GM18868 (cell line): Measurements from ENCODE around the gene TREH.
A peak's percentile ranks its signal among the peaks of the same experiment; 100 is the strongest.

Experiments used
- ATAC-seq: cut with Tn5 transposase; IDR thresholded peaks from one replicate; pipeline ENCODE4 v1.9.1; 2021; ENCODE audit warnings: mild to moderate bottlenecking, moderate library complexity; ENCODE audit not compliant: unreplicated experiment

TREH gene

GRCh38 chr11:118670063-118670462 lies 9.4 kb downstream of the TREH start:
- ATAC-seq, result no peak

DNA sequence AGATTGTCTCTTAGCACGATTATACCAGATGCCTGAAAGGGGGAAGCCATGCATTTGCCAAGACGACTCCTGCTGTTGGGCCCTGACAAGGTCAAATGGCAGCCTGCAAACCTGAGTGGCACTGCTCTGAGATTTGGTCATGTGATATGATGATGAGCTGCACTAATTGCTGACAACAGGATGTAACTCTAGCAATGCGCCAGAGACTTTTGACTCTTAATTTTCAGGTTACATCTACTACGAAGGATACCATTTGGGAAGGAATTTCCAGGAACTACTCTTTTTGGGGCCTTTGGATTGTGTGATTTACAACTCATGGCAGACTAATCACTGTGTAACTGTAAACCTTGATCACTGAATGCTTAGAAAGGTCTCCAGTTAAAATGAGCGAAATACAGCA lies 13.1 kb downstream of the TREH start:
- ATAC-seq, result no peak

DNA sequence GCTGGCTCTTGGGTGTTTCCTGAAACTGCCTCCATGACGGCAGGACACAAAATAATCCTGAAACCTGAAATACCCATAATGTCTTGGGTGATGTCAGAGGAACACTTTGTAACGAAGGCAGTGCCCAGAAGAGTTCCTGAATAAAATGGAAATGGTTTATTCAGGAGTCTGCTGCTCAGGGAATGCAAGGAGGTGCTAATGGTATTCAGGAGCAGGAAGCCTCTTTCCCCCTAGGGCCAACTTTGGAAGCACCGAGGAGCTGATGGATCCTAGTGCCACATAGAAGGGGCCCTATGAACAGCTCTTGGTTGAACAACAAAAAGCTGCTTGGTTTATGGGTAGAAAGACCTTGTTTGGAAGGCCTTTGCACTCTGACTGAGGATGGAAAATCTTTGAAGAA lies 15.5 kb downstream of the TREH start:
- no peak for ATAC-seq

GRCh38 chr11:118663381-118663780 lies 16.1 kb downstream of the TREH start:
- ATAC-seq, result no peak

DNA sequence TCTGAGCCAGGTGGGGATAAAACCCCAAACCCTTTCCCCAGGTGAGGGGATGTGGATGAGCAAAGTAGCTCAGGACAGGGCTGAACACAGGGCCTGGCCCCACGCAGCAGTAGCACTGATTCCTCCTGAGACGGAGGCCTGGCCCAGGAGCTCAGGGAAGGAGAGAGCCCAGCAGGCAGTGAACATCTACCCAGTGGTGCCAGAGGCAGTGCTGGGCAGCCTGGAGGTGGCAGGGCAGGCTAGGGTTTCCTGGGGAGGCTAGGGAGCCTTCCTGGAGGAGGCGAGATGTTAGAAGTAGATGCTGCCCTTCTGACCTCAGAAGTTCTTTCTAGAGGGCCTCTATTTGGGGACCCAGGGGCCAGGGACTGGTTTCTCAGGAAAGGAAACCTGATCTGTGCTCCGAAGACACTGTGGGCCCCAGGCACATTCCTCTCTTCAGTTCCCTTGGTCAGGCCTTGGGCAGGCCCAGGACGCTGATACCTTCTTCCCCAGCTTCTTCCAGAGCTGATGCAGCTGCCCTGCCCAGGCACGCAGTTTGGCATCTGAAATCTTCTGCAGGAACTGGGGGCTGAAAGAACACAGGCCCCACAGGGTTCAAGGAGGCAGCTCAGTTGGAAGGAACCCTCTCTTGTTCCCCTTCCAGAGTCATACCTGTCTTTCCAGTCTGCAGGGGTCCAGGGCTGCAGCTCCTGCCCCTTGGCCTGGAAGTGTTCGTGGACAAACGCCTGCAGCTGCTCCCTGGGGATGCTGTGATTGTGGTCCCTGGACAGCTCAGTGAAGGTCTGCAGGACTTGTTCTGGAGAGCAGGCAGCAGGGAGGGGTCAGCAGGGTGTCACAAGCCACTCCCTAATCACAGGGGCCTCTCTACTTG lies 16.8 kb downstream of the TREH start:
- ATAC-seq, result no peak

DNA sequence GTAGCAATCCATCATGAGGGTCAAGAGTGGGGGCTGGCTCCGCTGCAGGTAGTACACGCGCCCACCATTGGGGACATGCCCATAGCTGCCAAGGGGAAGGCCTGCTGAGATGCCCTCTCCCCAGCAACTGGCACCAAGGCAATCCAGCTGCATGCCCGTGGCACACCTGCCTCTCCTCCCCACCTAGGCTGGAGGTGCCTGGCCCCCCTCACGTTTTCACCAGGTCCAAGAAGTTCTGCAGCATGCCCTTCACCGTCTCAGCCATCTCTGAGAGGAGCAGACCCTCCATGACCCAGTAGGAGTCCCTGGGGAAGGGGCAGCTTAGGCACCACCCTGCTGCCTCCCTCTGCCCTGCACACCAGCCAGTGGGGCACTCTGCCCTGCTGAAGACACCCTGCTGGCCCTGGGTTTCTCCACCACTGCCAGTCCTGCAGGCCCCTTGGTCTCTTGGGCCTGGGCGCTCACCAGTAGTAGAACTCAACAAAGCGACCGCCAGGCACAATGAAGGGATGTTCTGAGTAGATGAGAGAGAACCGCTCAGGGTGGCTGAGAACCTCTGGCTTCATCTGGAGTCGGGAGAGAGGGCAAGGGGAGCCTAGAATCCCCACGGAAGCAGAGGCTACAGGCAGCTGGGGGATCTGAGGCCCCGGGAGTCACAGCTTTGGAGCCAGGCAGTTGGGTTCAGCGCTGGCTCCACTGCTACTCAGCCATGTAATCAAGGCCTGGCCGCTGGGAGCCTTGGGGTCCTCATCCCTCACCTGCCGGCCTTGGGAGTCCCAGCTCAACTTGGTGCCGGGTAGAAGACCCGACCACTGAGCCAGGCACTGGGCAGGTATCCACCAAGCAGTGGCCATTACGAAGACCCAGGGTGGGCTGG lies 17.8 kb downstream of the TREH start:
- ATAC-seq, result no peak

DNA sequence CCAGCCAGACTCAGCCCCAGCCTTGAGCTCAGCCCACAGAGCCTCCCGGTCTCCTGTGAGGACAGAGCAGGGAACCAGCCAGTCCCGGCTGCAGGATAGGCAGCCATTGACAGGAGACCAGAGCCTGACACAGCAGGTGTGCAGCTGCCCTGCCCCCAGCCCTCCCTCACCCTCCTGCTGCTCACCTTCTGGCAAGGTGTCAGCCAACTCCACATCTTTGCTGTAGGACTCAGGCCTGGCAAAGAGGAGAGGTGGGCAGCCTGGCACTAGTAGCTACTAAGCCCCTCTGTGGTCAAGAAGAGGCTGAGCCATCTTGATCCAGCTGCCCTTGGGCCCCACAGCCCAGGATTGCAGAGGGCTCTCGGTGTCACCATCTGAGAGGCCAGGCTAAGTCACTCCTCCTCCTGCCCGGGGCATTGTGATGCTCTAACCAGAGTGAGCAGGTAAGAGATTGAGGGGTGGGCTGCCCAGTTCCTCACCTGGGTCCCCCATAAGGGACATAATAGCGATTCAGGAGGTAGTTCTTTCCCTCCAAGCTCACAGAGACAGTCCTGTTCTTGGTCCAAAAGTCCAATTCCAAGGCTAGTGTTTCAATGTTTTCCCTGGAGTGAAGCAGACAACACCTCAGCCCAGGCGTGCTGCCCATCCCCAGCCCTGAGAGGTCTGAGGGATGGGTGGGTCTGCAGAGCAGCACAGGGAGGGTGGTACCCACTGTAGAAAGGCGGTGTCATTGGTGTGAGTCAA lies 18.6 kb downstream of the TREH start:
- ATAC-seq, result no peak

GRCh38 chr11:118659953-118660680 lies 19.3 kb downstream of the TREH start:
- ATAC-seq, result no peak

- peak; percentile 84 for ATAC-seq
Measured at GRCh38 chr11:118659314-118659952, 20.0 kb downstream of the TREH start.

DNA sequence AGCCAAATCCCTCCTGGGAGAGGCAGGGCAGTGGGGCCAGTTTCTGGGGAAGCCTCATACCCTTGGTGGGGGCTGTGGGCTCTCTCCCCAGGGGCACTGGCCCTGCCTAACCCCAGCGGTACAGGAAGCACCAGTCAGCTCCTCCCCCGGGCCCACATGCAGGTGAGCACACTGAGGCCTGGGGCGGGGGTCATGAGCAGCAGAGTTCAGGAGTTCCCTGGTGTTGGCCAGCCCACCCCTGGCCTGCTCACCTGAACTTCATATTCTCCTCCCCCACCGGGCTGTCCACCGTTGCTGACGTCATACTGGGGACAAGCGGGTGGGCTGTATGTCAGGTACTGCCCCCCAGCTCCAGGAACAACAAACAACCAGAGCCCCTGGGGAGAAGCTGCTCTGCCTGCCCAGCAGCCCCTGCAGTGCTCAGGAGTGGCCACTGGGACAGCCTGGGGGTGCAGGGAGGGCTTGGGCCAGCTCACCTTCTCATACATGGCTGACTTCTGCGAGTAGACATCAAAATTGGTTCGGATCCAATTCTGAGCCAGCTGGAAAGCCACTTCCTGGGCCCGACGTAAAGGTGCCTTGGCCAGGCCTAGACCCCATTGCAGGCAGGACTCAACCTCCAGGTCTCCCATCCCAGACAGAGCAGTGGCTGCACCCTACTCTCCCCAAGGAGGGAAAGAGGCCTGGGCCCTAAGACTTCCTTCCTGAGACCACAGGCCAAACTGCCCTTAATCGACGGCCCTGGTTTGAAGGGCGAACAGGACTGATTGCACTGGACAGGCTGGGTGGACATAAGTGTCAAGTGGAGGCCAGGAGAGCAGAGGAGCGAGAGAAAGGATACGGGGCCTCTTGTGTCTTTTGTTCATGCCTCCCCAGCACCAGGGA lies 20.8 kb downstream of the TREH start:
- ATAC-seq, result no peak

DNA sequence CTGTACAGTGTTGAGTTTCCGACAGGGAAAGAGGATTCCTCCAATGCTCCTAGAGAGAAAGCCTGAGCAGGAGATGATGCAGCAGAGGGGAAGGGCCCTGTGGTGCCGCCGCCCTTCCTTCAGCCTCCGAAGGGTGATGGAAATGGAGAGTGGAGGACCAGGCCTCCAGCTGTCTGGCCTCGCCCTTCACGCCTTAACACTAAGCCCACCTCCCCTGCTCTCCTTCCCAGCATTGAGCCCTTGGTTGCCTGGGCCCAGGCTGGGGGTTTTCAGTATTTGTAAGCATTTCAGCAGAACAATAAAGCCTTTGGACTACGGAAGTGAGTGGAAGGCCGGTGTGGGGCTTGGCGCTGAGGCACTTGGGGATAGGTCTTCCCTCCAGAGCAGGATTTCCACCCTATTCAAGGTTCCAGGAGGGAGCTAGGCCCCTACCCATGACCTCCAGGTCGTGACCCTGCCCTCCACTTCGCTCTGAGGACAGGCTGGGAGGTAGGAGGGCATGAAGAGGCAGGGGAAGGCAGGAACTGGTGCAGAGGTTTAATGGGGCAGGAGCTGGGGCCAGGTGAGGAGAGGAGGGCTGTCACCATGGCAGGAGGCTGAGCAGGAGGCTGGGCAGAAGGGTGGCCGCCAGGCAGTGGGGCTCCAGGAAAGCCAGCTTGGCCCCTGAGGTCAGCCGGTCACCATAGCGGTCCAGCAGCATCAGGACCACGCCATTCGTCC lies 21.6 kb downstream of the TREH start:
- ATAC-seq, result no peak

GRCh38 chr11:118657238-118657637 lies 22.2 kb downstream of the TREH start:
- ATAC-seq, result no peak

DNA sequence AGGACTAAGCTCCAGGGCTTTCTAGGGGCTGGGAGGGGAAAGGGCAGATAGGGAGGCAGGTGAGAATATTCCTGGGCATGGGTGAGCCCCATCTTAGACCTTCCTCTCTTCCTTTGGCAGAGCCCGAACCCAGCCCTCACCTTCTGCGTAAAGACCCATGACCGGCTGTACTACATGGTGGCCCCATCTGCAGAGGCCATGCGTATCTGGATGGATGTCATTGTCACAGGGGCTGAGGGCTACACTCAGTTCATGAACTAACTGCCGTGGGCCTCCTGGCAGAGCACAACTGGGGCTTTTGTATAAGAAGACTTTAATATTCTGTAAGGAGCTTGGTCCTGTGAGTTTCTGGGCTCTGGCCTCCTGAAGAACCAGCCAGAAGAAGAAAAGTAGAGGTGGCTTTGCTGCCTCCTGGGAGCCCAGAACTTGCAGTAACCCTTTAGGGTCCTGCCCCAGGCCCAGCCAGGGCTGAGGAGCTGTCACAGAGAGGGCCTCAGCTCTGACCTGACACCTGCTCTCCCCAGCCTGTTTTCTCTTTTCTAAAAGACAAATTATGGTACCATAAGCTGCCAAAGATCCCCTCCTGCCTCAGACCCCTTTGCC lies 22.8 kb downstream of the TREH start:
- no peak for ATAC-seq

- no peak for ATAC-seq
Measured at GRCh38 chr11:118655486-118656190, 23.8 kb downstream of the TREH start.

DNA sequence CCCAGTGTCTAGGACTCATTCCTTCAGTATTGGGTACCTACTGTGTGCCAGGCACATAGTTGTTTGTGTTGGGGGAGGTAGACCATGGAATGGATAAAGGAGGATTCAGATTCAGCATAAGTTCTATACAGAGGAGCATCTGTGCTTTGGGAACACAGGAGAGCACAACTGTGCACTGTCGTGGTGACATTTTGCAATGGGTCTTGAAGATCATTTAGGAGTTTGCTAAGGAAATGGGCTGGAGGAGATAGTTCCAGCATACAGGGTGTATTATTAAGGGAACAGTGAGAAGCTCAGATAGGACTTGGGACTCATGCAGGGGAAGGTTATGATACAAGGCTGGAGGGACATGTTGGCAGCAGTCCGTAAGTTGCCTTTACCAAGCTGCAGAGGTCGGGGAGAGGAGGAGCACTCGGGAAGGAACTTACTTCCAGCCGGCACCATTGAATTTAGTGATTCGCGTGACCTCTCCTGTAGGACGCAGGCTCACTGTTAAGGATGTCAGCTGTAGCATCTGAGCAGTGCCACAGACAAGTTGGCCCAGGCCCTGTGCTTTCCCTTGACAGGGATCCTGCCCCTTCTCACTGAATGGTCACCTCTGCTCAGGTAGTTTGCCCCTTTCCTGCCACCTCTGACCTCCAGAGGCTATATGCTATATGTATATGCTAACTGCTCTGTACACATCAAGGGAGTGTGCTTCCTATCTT lies 25.6 kb downstream of the TREH start:
- ATAC-seq, result no peak

DNA sequence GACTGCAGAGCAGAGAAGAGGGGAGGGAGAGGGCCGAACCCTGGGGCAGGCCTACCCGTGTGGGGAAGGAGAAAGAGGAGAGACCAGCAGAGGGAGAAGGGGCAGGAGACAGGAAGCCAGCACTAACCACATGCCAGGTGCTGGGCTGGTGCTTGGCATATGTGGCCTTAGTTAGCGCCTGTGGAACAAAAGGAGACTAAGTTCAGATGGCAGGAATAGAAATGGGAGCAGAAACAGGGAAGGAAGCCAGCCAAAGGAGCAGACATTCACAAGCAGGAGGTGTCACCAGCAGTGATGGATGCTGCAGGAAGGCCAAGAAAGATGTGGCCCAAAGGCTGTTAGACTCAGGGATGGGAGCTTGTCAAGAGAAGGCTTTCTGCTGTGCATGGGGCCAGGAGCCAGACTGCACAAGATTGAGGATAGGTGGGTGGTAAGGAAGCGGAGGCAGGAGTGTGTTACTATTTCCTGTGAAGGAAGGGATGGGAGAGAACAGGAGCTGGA lies 26.7 kb downstream of the TREH start:
- ATAC-seq, result no peak

DNA sequence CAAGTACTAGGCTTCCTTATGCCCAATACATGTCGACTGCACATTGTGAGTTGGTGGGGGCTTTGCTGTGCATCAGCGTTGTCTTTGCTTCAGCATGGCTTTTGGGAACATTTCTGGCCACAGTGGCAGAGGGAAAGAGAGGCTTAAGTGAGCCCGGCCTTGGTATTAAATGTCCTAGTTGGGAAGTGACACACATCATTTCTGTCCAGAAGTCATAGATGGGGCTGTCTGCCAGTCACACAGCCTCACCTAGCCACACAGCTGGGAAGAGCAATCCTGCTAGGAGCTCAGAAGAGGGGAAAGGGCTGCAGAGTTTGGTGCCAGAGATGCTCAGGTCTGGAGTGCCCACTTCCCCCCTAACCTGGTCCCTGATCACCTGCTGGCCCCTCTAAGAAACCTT lies 27.6 kb downstream of the TREH start:
- ATAC-seq, result no peak
